Cardiac fibroblast (primary cell): ENCODE data around the gene GPR156.

Source experiments
- DNase-seq, 2 donors: peaks; one replicate each; pipeline versions ENCODE4 v3.0.0 to v3.0.0-alpha.2; 2010; ENCODE audit warnings: low read depth in 2 of 2
- H3K4me3 ChIP-seq, 2 donors: replicated peaks in 1 of 2; 1 replicate in 1 of 2; 2 replicates in 1 of 2; pipeline ENCODE4 v1.5.1; 2011; ENCODE audit warnings: low read depth in 2 of 2, low read length in 2 of 2, mild to moderate bottlenecking in 2 of 2, moderate library complexity in 1 of 2
- TF ChIP-seq, protein P1 (sequence below): IDR thresholded peaks from one replicate; pipeline ENCODE4 v1.5.1; 2011; ENCODE audit warnings: low read depth, mild to moderate bottlenecking, low read length, inconsistent platforms

GPR156 gene

DNA sequence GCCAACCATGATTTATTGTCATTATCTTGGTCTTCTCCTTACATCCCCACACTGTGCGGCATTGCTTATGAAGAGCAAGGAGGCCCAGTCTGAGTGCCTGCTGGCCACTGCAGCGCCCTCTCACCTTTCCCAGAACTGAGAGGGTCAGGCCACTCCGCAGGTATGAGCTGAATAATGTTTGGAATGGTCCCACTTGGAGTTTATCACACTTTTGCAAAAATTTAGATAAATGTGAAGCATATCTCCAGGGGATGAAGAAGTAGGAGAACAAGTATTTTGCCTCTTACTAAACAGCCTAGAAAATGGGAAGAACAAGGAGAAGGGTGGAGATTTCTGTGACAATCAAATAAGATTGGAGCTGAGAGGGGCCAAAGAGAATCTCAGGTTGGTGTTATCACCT lies 116.4 kb downstream of the GPR156 start:
- TF ChIP-seq, protein P1, sequence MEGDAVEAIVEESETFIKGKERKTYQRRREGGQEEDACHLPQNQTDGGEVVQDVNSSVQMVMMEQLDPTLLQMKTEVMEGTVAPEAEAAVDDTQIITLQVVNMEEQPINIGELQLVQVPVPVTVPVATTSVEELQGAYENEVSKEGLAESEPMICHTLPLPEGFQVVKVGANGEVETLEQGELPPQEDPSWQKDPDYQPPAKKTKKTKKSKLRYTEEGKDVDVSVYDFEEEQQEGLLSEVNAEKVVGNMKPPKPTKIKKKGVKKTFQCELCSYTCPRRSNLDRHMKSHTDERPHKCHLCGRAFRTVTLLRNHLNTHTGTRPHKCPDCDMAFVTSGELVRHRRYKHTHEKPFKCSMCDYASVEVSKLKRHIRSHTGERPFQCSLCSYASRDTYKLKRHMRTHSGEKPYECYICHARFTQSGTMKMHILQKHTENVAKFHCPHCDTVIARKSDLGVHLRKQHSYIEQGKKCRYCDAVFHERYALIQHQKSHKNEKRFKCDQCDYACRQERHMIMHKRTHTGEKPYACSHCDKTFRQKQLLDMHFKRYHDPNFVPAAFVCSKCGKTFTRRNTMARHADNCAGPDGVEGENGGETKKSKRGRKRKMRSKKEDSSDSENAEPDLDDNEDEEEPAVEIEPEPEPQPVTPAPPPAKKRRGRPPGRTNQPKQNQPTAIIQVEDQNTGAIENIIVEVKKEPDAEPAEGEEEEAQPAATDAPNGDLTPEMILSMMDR = no peak
- no peak overlapping the region for H3K4me3 ChIP-seq
- no peak for DNase-seq

DNA sequence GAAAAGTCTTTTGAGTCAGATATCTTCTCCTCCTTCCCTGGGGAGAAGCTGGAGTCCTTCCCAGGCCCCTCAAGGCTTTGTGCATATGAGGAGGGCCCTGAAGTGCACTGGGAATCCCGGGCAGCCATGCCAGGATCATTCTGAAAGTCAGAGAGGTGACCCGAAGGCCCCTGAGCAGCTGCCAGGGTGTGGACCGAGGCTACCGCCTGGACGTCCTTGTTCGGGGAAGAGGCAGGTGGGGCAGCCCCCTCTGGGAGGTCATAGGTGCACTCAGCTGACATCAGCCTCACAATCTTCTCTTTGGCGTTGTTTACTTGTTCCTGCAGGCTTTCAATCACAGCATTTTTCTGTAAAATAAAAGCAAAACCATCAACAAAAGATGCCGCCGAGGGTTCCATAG lies 117.0 kb downstream of the GPR156 start:
- TF ChIP-seq, protein P1 = no peak
- no peak overlapping the region for H3K4me3 ChIP-seq
- DNase-seq = no peak

DNA sequence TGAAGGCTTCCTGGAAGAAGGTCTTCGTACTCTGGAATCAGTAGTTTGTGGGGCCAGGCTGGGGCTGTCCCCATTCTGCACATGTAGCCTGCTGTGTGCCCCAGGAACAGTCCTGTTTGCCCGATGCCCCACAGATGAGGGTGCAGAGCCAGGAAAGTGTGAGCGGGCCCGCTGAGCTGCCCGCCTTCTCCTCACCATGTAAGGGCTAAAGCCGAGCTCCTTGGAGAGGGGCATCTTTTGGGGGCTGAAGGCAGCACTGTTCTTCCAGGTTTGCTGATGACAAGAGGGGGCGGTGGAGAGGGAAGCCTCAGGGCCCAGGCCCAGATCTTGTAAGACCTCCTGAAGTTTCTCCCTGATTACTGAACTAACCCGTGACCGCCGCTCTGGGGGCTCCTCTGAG lies 117.5 kb downstream of the GPR156 start:
- no peak for DNase-seq
- no peak overlapping the region for H3K4me3 ChIP-seq
- TF ChIP-seq, protein P1 = no peak

DNA sequence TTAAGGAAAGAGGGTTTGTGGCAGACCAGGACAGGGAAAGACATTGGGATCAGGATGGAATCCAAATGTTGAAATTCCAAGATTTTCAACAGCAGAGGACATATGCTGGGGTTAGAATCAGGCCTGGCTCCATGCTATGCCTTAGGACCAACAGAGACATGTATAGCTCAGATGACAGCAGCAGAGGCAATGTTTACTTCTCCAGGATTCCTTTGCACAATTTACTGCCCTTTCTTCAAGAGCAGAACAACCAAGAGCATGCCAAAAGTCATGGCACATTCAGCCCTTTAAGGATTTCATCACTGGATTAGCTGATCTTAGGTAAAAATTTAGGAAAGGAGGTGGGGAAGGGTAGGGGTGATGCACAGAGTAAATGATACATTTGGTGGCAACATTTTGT lies 121.2 kb downstream of the GPR156 start:
- TF ChIP-seq, protein P1 = no peak

DNA sequence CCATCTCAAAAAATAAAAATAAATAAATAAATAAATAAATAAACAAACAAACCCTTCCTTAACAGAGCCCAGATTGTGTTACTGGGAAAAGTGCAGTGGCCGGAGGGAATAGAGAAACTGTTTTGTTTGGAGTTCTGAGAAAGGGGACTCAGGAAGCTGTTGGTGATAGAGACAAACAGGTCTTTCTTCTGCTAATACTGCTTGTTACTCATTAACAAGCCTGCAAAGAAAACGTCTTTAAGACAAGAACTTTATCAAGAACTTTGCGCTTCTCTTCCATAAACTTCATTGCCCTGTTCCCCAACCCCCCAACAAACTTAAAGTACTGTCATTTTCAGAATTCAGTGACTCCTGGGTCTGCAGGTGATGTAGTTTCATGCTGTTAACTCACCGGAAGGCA lies 122.0 kb downstream of the GPR156 start:
- no peak for DNase-seq
- TF ChIP-seq, protein P1 = no peak
- H3K4me3 ChIP-seq = no peak overlapping the region

More for the DNA sequence above, 121.2 kb downstream of the GPR156 start:
- H3K4me3 ChIP-seq = no peak overlapping the region
- DNase-seq = no peak

DNA sequence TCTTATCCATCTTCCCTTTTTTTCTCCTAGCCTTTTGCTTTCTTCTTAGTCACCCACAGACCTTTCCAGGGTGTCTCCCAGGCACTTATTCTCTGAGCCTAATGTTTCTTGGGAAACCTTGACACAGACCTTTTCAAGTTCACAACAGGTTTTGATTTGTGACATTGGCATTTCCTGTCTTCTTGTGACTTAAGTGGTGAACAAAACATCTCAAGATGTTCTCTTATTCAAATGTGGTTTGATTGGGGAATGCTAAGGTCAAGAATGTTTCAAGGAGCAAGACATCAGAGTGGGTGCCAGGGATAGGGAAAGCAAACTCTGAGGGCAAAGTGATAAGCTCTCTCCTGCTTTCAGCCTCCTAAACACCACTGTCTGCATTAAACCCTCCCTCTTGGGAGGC lies 122.6 kb downstream of the GPR156 start:
- peak; percentile 45 to 62 for DNase-seq

DNA sequence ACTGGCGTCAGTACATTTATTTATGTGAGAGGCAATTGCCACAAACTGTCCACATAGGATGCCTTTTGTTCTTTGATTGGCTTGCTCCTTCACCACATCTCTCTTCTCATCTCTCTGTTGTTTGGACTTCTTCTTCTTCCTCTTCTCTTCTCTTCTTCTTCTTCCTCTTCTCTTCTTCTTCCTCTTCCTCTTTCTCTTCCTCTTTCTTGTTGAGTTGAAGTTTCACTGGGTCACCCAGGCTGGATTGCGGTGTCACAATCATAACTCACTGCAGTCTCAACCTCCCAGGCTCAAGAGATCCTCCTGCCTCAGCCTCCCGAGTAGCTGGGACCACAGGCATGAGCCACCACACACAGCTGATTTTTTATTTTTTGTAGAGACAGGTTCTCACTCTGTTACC lies 123.1 kb downstream of the GPR156 start:
- DNase-seq = no peak
- no peak overlapping the region for H3K4me3 ChIP-seq
- TF ChIP-seq, protein P1 = no peak

More for the DNA sequence above, 122.6 kb downstream of the GPR156 start:
- TF ChIP-seq, protein P1 = no peak
- H3K4me3 ChIP-seq = no peak overlapping the region
